Measurements from ENCODE around the gene WRAP73. TPM values are rescaled to one million over a fixed set of nuclear protein-coding genes. Genes with fewer than 3 reads are reported as not detected.

Gene WRAP73
- total RNA-seq, 2 donors from 2014 or later: 24.8 to 25.9 TPM

- Mint-ChIP-seq H3K4me1 (no peaks in the 10 kb centered on the region), H3K36me3 (ENCODE audit: low read depth) (peaks cover 2% of the 10 kb centered on the region), H3K27me3 (peaks cover 8% of the 10 kb centered on the region), H3K27ac (no peak overlapping the region), H3K4me3 (no peak overlapping the region)
- no peaks in the 10 kb centered on the region for H3K9me3 ChIP-seq (ENCODE audit: control insufficient read depth, low read length, poor library complexity, severe bottlenecking)
- DNase-seq: no peak
- no peak for ATAC-seq
Observed at GRCh38 chr1:3689138-3689750, 39.3 kb upstream of the WRAP73 start.

DNA sequence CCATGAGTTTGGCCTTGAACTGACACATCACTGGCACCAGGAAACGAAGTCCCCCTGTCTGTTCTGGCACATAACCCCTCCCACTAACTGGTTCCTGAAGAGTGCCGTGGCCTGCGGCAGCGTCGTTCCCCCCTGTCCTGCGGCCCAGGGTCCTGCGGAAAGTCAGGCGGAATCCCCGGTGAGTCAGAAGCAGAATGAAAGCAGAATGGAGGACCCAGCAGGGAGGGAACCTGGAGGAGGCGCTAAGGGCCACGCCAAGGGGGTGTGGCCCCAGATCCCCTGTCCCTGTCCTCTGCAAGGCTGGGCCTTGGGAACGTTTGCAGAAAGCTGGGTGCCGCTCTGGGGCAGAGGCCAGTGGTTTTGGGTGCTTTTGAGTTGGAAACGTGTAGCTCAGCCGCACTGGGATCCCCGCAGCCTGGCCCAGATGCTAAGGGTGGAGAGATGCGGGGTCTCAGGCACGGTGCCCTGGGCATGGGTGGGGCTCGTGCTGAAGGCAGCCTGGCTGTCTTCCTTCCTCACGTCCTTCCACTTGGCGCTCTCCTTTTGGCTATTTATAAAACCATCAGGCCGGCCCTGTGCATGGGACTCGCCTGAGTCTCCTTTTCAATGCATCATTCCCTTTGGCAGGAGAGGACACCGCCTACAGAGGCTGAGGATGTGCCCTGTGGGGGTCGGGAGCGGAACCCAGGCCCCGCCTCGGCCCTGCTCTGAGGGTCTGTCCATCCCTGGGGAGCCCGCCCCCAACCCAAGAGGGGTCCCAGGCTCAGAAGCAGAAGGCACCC, 38.6 kb upstream of the WRAP73 start:
- ATAC-seq: no peak
- Mint-ChIP-seq H3K27ac (no peak overlapping the region), H3K36me3 (ENCODE audit: low read depth) (peaks cover 2% of the 10 kb centered on the region), H3K4me3 (no peak overlapping the region), H3K27me3 (peaks cover 8% of the 10 kb centered on the region), H3K4me1 (no peaks in the 10 kb centered on the region)
- no peaks in the 10 kb centered on the region for H3K9me3 ChIP-seq (ENCODE audit: control insufficient read depth, low read length, poor library complexity, severe bottlenecking)
- no peak for DNase-seq

GRCh38 chr1:3687504-3687903, 37.6 kb upstream of the WRAP73 start:
- no peak for DNase-seq
- no peaks in the 10 kb centered on the region for H3K4me1 Mint-ChIP-seq
- no peak overlapping the region for H3K27ac Mint-ChIP-seq
- H3K4me3 Mint-ChIP-seq: no peak overlapping the region
- no peaks in the 10 kb centered on the region for H3K9me3 ChIP-seq (ENCODE audit: control insufficient read depth, low read length, poor library complexity, severe bottlenecking)
- peaks cover 2% of the 10 kb centered on the region for H3K36me3 Mint-ChIP-seq (ENCODE audit: low read depth)
- H3K27me3 Mint-ChIP-seq: peaks cover 8% of the 10 kb centered on the region
- ATAC-seq: no peak

- Mint-ChIP-seq H3K27ac (no peak overlapping the region), H3K27me3 (no peaks in the 10 kb centered on the region), H3K36me3 (ENCODE audit: low read depth) (no peaks in the 10 kb centered on the region), H3K4me3 (no peak overlapping the region), H3K4me1 (no peaks in the 10 kb centered on the region)
- DNase-seq: no peak
- no peaks in the 10 kb centered on the region for H3K9me3 ChIP-seq (ENCODE audit: control insufficient read depth, low read length, poor library complexity, severe bottlenecking)
- no peak for ATAC-seq
Observed at GRCh38 chr1:3685906-3686305, 36.0 kb upstream of the WRAP73 start.

GRCh38 chr1:3685222-3685621, 35.3 kb upstream of the WRAP73 start:
- DNase-seq (no peak), ATAC-seq (no peak)
- no peaks in the 10 kb centered on the region for H3K4me1 Mint-ChIP-seq
- no peak overlapping the region for H3K4me3 Mint-ChIP-seq
- no peaks in the 10 kb centered on the region for H3K27me3 Mint-ChIP-seq
- H3K27ac Mint-ChIP-seq: no peak overlapping the region
- no peaks in the 10 kb centered on the region for H3K36me3 Mint-ChIP-seq (ENCODE audit: low read depth)
- no peaks in the 10 kb centered on the region for H3K9me3 ChIP-seq (ENCODE audit: control insufficient read depth, low read length, poor library complexity, severe bottlenecking)

DNA sequence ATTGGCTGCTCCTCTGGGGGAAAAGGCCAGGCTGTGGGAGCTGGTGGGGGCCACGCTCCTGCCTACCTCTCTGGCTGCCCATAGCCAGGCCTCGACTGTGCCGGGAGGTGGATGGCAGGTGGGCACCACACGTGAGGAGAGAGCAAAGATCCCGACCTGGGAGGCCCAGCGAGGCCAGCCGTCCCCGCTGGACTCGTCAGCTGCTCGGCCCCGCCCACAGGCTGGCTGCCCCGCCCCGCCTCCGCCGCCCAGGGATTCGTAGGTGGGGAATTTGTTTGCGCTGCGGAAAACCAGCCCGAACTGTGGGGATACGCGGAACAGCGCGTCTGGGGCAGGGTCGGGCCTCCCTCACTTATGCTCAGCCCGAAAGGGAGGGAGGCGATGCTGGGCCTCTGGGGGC, 34.1 kb upstream of the WRAP73 start:
- Mint-ChIP-seq H3K36me3 (ENCODE audit: low read depth) (peaks cover 3% of the 10 kb centered on the region), H3K4me3 (no peak overlapping the region), H3K27me3 (no peaks in the 10 kb centered on the region), H3K4me1 (no peaks in the 10 kb centered on the region), H3K27ac (no peak overlapping the region)
- DNase-seq (no peak), ATAC-seq (no peak)
- H3K9me3 ChIP-seq (ENCODE audit: control insufficient read depth, low read length, poor library complexity, severe bottlenecking): no peaks in the 10 kb centered on the region

GRCh38 chr1:3683197-3683596, 33.3 kb upstream of the WRAP73 start:
- Mint-ChIP-seq H3K27ac (no peak overlapping the region), H3K4me1 (no peaks in the 10 kb centered on the region)
- no peak for DNase-seq

DNA sequence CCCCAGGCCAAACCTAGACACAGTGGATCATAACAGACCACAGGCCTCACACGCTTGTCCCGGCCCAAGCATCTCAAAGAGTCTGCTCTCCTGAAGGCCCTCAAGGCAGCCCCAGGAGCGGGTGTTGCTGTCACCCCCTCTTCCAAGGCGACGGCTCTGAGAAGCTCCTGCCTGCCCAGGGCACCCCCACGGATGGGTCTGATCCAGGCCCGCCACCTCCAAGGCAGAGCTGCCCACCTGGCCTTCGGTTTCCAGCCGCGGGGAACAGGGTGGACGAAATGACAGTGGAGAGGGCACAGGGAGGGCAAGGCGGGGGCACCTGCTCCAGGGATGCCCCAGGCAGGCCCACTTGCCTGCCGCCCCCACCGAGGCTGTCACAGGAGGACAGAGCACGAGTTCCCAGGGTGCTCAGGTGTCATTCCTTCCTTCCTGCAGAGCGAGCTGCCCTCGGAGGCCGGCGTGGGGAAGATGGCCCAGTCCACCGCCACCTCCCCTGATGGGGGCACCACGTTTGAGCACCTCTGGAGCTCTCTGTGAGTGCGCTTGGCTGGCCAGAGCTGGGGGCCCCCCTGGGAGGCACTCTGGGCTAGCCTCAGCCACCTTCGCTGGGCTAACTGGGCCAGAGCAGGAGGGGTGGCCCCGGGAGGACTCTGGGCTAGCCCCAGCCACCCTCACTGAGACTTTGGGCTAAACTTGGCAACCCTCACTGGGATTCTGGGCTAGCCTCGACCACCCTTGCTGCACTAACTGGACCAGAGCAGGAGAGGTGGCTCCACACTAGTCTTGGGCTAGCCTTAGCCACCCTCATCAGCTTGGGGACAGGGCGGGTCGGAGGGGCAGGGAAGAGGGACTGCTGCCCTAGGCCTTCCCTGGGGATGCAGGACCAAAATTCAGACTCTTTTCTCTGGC, 32.2 kb upstream of the WRAP73 start:
- Mint-ChIP-seq H3K4me1 (peaks cover 8% of the 10 kb centered on the region), H3K27me3 (no peaks in the 10 kb centered on the region), H3K4me3 (peak overlapping the region; percentile 15), H3K27ac (no peak overlapping the region), H3K36me3 (ENCODE audit: low read depth) (peaks cover 3% of the 10 kb centered on the region)
- H3K9me3 ChIP-seq (ENCODE audit: control insufficient read depth, low read length, poor library complexity, severe bottlenecking): no peaks in the 10 kb centered on the region
- no peak for DNase-seq
- no peak for ATAC-seq

More at GRCh38 chr1:3683197-3683596, 33.3 kb upstream of the WRAP73 start:
- no peaks in the 10 kb centered on the region for H3K27me3 Mint-ChIP-seq
- H3K9me3 ChIP-seq (ENCODE audit: control insufficient read depth, low read length, poor library complexity, severe bottlenecking): no peaks in the 10 kb centered on the region
- peaks cover 3% of the 10 kb centered on the region for H3K36me3 Mint-ChIP-seq (ENCODE audit: low read depth)
- H3K4me3 Mint-ChIP-seq: no peak overlapping the region
- ATAC-seq: no peak

DNA sequence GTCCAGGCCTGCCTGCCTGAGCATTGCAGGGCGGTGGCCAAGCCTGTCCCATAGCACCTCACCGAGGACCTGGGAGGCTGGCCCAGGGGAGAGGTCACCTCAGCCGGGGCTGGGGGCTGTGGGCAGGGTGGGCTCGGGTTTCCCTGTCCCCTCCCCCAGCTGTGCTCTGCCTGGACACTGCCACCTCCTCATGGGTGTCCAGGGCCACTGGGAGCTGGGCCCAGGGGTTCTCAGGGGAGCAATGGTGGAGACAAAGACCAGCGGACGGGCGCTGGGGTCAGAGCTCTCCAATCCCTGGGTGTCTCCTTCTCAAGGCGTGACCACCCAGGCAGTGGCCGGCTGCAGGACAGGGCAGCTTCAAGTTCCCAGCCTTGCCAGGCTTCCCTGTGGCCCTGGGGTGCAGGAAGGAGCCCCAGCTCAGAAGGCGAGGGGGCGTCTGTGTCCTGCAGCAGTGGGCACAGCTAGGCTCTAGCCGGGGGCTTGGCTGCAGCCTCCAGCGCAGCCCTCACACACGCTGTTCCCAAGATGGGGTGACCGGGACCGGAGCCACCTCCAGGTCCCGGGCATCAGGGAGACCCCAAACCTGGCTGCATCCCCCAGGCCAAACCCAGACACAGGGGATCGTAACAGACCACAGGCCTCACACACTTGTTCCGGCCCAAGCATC, 31.5 kb upstream of the WRAP73 start:
- Mint-ChIP-seq H3K27me3 (no peaks in the 10 kb centered on the region), H3K4me1 (peaks cover 8% of the 10 kb centered on the region), H3K36me3 (ENCODE audit: low read depth) (peaks cover 3% of the 10 kb centered on the region), H3K27ac (no peak overlapping the region), H3K4me3 (no peak overlapping the region)
- no peak for ATAC-seq
- no peaks in the 10 kb centered on the region for H3K9me3 ChIP-seq (ENCODE audit: control insufficient read depth, low read length, poor library complexity, severe bottlenecking)
- no peak for DNase-seq

GRCh38 chr1:3680488-3681230, 30.8 kb upstream of the WRAP73 start:
- peaks cover 9% of the 10 kb centered on the region for H3K4me1 Mint-ChIP-seq
- ATAC-seq (no peak), DNase-seq (no peak)
- peaks cover 3% of the 10 kb centered on the region for H3K36me3 Mint-ChIP-seq (ENCODE audit: low read depth)
- no peak overlapping the region for H3K27ac Mint-ChIP-seq
- H3K27me3 Mint-ChIP-seq: no peaks in the 10 kb centered on the region
- H3K9me3 ChIP-seq (ENCODE audit: control insufficient read depth, low read length, poor library complexity, severe bottlenecking): no peaks in the 10 kb centered on the region
- H3K4me3 Mint-ChIP-seq: no peak overlapping the region

GRCh38 chr1:3679799-3680453, 30.0 kb upstream of the WRAP73 start:
- Mint-ChIP-seq H3K36me3 (ENCODE audit: low read depth) (peaks cover 3% of the 10 kb centered on the region), H3K4me3 (no peak overlapping the region), H3K27ac (no peak overlapping the region), H3K27me3 (no peaks in the 10 kb centered on the region), H3K4me1 (peaks cover 9% of the 10 kb centered on the region)
- no peaks in the 10 kb centered on the region for H3K9me3 ChIP-seq (ENCODE audit: control insufficient read depth, low read length, poor library complexity, severe bottlenecking)
- DNase-seq: no peak
- no peak for ATAC-seq

GRCh38 chr1:3679098-3679555, 29.2 kb upstream of the WRAP73 start:
- Mint-ChIP-seq H3K27me3 (no peaks in the 10 kb centered on the region), H3K27ac (no peak overlapping the region), H3K4me3 (no peak overlapping the region)

More at GRCh38 chr1:3679098-3679555, 29.2 kb upstream of the WRAP73 start:
- ATAC-seq (no peak), DNase-seq (no peak)
- Mint-ChIP-seq H3K4me1 (peaks cover 9% of the 10 kb centered on the region), H3K36me3 (ENCODE audit: low read depth) (peaks cover 3% of the 10 kb centered on the region)
- no peaks in the 10 kb centered on the region for H3K9me3 ChIP-seq (ENCODE audit: control insufficient read depth, low read length, poor library complexity, severe bottlenecking)
